A172 (cell line): ENCODE data around the gene NUDC. TPM values are rescaled to one million over a fixed set of nuclear protein-coding genes. Genes with fewer than 3 reads are reported as not detected.
"Not testable (repeated sequence)": the region's sequence is repeated elsewhere in the genome, so short reads cannot be mapped to it uniquely, and the experiment has no call there.

Experiments used
- DNase-seq: peaks from one replicate; pipeline ENCODE4 v3.0.0-alpha.2; 2015; ENCODE audit warnings: low spot score
- total RNA-seq: library from RNA; depleted of rRNA; stranded (reverse); fragments of >200 nt; shearing (Covaris generic); gene quantifications from 2 replicates; pipeline ENCODE4 v1.2.3, GENCODE V29; 2014; rRNA removed

NUDC gene
- total RNA-seq, 1 experiment from 2014 or later = 79.2 TPM

DNA sequence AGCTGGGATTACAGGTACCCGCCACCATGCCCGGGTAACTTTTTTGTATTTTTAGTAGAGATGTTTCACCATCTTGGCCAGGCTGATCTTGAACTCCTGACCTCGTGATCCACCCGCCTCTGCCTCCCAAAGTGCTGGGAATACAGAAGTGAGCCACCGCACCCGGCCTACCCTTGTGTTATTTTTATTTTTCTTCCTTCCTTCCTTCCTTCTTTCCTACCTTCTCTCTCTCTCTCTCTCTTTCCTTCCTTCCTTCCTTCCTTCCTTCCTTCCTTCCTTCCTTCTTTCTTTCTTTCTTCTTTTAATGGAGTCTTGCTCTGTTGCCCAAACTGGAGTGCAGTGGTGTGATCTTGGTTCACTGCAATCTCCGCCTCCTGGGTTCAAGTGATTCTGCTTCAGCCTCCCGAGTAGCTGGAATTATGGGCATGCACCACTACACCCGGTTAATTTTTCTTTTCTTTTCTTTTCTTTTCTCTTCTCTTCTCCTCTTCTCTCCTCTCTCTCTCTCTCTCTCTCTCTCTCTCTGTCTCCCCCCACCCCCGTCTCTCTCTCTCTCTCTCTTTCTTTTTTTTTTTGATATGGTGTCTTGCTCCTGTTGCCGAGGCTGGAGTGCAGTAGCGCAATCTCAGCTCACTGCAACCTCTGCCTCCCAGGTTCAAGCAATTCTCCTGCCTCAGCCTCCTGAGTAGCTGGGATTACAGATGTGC, 68.0 kb downstream of the NUDC start:
- DNase-seq = not testable (repeated sequence)

DNA sequence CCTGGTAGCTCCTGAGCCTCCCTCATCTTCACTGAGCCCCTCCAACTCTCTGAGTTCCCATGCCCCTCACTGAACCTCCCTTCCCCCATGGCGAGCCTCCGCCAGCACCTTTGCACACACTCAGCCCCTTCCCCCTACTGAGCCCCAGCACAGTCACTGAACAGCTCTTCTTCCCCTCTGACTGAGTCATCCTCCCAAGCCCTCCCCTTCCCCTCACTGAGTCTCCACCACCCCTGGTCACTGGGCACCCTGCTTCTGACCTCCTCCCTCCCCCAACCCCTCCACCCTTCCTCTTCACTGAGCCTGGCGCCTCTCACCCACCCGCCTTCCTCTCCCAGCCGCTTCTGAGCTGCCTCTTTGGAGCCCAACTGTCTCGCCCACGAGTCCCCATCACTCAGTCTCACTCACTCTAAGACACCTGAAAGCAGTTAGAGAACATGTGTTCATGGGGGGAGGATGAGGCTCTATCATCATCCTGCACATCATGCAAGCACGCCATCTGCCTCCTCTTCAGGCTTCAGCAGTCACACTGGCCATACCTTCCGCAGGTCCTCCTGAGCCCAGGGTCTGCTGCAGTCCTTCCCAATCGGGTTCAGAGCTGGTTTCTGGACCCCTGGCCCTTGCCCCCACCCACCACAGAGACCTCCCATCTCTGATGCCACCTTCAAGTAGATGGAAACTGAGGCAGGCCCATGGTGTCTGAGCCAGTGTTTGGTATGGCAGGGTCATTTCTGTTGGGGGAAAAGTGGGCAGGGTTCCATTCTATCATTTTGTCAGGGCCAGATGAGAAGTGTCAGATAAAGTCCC, 70.0 kb downstream of the NUDC start:
- peak; percentile 41 for DNase-seq

DNA sequence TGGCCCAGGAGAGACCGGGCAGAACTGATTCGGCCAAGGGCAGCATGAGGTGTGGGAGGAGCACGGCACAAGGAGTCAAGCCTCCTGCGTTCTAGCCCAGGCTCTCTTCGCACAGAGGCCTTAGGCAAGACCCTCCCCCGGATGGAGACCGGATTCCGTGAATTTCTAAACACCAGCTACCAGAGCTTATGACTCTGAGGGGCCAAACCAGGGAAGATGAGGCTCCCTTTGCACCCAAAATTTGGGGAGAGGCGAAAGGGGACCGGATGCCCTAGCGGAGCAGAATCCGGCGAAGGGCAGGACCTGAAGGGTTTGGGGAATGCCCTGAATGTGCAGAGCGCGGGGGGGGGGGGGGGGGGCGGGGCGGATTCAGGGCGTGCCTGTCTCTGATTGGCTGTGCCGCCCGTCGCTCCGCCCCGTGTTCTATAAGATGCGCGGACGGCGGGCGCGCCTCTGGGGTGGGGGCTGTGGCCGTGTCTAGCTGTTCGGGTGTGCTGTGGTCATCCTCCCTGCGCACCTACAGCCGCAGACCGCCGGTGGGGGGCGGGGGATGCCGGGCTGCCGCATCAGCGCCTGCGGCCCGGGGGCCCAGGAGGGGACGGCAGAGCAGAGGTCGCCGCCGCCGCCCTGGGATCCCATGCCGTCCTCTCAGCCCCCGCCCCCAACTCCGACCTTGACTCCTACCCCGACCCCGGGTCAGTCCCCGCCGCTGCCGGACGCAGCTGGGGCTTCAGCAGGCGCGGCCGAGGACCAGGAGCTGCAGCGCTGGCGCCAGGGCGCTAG, 71.9 kb downstream of the NUDC start, which contains the start of gene TRNP1:
Gene TRNP1 (plus strand): TSS at position 456 of the 783 bp plus-strand sequence. CDS start 95 bp downstream, at position 551.
- peak; percentile 66 for DNase-seq

DNA sequence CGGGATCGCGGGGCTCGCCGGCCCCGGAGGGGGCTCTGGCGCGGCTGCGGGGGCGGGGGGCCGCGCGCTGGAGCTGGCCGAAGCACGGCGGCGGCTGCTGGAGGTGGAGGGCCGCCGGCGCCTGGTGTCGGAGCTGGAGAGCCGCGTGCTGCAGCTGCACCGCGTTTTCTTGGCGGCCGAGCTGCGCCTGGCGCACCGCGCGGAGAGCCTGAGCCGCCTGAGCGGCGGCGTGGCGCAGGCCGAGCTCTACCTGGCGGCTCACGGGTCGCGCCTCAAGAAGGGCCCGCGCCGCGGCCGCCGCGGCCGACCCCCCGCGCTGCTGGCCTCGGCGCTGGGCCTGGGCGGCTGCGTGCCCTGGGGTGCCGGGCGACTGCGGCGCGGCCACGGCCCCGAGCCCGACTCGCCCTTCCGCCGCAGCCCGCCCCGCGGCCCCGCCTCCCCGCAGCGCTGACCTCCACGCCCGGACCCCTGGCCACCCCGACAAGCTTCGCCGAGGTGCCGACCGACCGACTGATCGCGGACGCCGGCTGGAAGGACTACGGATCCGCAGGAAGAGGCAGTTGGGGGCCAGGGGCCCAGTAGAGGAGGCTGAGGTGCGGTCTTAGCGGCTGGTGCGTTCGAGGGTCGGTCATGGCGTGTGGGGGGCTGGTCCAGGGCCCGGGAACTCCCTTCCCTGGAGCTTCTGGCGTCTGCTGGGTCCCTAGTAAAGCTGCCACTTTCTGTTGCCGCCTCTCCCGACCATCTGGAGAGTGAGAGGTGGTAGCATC, 72.7 kb downstream of the NUDC start:
- no peak for DNase-seq

DNA sequence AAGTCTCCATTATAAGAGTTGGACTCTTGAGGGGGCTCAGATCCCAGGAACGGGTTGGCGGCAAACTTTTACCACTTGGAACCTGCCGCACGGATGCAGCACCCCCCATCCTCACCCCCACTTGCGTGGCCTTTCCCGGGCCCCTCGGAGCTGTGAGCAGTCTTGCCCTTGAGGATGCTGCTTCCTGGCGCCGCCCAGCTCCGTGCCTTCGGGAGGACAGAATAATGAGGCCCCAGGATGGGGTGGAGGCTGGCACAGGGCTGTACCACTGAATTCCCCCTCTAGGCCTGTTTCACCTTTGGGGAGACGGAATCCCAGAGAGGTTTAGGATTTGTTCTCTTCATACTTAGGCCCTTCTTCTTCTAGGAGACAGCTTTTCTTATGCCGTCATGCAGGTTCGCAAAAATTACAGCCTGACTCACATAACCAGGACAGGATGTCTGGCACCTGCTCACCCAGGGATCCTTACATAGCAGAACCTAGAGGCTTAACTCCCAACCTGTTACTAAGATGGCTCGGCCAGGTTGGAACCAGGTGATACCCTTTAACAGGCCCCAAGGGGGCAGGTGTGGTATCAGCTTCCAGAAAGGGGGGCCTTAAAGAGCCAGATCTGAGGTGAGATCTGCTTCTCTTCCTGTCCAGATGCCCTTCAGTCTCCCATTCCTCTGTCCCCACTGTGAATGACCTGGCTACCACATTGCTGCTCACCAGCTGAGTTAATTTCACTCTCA, 73.4 kb downstream of the NUDC start:
- DNase-seq = no peak

DNA sequence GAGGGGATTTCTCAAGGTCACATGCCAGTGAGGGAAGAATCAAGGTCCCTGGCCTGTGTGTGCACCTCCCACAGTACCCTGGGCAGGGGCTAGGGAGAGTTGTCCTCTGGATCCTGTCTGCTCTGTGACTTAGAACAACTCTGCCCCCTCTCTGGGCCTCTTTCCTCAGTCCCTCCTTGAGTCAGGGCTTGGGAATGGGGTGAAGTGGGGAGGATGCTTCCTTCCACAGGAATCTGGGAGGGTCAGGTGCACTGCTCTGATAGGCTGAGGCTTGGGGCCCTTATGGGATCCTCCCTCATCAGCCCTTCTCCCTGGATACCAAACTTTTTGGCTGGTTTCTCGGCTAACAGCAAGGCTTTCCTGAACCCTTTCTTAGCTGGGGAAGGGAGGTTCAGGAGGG, 74.5 kb downstream of the NUDC start:
- DNase-seq = no peak

Other genes starting within 250 kb of the NUDC start
- 8.3 and 9.8 TPM in 2 replicates for gene ARID1A, start 225.7 kb upstream of the NUDC start, total RNA-seq
- 8.0 and 8.9 TPM in 2 replicates for gene PIGV, start 133.8 kb upstream of the NUDC start, total RNA-seq
- gene ZDHHC18, start 95.1 kb upstream of the NUDC start, total RNA-seq = 15.0 and 32.4 TPM in 2 replicates
- gene SFN, start 58.6 kb upstream of the NUDC start, total RNA-seq = 20.6 and 30.1 TPM in 2 replicates
- 6.0 and 6.8 TPM in 2 replicates for gene GPN2, start 31.5 kb upstream of the NUDC start, total RNA-seq
- 5.0 and 5.9 TPM in 2 replicates for gene GPATCH3, start 21.3 kb upstream of the NUDC start, total RNA-seq
- gene NR0B2, start 7.8 kb upstream of the NUDC start, total RNA-seq = not detected in 2 replicates
- gene KDF1, start 38.7 kb downstream of the NUDC start, total RNA-seq = not detected in 2 replicates
- gene TRNP1, start 71.9 kb downstream of the NUDC start, total RNA-seq = 19.3 and 23.9 TPM in 2 replicates
- gene TENT5B, start 91.1 kb downstream of the NUDC start, total RNA-seq = 15.9 and 25.8 TPM in 2 replicates
- 2.3 and 5.2 TPM in 2 replicates for gene SLC9A1, start 233.4 kb downstream of the NUDC start, total RNA-seq